ENCODE results near the gene EFCAB5. TPM values are rescaled to one million over a fixed set of nuclear protein-coding genes. Genes with fewer than 3 reads are reported as not detected.

Gene EFCAB5
- total RNA-seq, 2 experiments from 2014 or later: 0.25 to 0.53 TPM

DNA sequence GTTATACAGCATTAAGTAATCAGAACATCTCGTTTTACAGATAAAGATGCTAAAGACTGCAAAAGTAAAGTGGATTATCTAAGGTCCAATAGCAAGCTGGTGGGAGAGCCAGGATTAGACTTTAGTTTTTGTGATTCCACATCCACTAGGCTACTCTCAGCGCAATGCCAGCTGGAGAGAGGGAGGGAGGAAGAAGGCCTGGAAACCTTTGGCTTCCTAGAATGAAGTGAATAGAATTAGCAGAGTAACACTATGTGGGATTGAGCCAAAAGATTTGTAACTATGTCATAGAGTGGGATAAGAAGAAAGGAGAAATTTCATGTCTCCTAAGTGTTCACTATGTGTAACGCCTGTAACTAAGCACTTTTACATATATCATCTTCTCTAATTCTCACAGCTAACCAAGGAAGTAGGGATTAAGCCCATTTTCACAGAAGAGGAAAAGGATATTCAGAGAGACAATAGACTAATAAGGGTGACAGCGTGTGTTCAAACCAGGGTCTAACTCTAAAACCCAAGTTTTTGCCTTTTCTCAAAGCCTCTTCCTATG is 149.8 kb downstream of the EFCAB5 start:
- Histone ChIP-seq H3K27ac (ENCODE audit: low read depth in 1 of 2, low read length in 2 of 2) (no peak overlapping the region), H3K4me3 (ENCODE audit: low read length) (no peak overlapping the region), H3K27me3 (ENCODE audit: control insufficient read depth in 1 of 2, insufficient read depth in 2 of 2, low read length in 2 of 2) (peaks cover 3 to 4% of the 10 kb centered on the region in 2 experiments), H3K36me3 (ENCODE audit: insufficient read depth, low read length) (no peaks in the 10 kb centered on the region), H3K4me1 (ENCODE audit: insufficient read depth, low read length) (peaks cover 6% of the 10 kb centered on the region), H3K9me3 (ENCODE audit: control insufficient read depth in 1 of 2, insufficient read depth in 1 of 2, low read length in 2 of 2) (no peaks in the 10 kb centered on the region)
- Mint-ChIP-seq H3K4me3 (no peak overlapping the region), H3K9me3 (no peaks in the 10 kb centered on the region), H3K27me3 (peaks cover 24% of the 10 kb centered on the region), H3K4me1 (ENCODE audit: low read depth) (peaks cover 6% of the 10 kb centered on the region), H3K36me3 (ENCODE audit: low read depth) (no peaks in the 10 kb centered on the region), H3K27ac (no peak overlapping the region)
- ATAC-seq (ENCODE audit: poor library complexity) (no peak), DNase-seq (no peak)
- TF ChIP-seq, protein P1, sequence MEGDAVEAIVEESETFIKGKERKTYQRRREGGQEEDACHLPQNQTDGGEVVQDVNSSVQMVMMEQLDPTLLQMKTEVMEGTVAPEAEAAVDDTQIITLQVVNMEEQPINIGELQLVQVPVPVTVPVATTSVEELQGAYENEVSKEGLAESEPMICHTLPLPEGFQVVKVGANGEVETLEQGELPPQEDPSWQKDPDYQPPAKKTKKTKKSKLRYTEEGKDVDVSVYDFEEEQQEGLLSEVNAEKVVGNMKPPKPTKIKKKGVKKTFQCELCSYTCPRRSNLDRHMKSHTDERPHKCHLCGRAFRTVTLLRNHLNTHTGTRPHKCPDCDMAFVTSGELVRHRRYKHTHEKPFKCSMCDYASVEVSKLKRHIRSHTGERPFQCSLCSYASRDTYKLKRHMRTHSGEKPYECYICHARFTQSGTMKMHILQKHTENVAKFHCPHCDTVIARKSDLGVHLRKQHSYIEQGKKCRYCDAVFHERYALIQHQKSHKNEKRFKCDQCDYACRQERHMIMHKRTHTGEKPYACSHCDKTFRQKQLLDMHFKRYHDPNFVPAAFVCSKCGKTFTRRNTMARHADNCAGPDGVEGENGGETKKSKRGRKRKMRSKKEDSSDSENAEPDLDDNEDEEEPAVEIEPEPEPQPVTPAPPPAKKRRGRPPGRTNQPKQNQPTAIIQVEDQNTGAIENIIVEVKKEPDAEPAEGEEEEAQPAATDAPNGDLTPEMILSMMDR (IDR thresholded peaks at IDR 0.05): no peak
- ChIA-PET CTCF (no interaction called here), POLR2A (no interaction called here)
- intact Hi-C loops (cut with DNase I, micrococcal nuclease): loop anchor here in 1 of 2 experiments (5.0 to 10.0 kb wide), 3 partner anchors 159 to 509 kb away; partner anchors contain the start of gene SSH2

DNA sequence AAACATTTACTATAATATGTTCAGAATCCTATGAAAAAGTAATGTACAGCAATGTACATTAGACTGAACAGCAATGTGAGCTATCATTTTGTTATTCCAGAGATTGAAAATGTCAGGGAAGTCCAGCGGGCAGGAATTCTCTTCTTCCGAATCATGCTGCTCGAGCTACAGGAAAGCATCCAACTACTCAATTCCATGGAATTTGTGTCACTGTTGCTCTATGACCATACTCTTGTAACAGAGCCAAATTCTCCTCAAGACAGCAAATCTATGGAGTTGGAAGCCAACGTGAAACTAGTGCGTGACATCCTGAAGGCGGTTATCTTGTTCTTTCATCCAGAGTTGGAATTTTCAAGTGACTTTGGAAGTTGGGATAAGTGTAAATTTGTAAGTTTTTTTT is 150.3 kb downstream of the EFCAB5 start:
- Histone ChIP-seq H3K27me3 (ENCODE audit: control insufficient read depth in 1 of 2, insufficient read depth in 2 of 2, low read length in 2 of 2) (peaks cover 3 to 4% of the 10 kb centered on the region in 2 experiments), H3K9me3 (ENCODE audit: control insufficient read depth in 1 of 2, insufficient read depth in 1 of 2, low read length in 2 of 2) (no peaks in the 10 kb centered on the region), H3K4me1 (ENCODE audit: insufficient read depth, low read length) (peaks cover 6% of the 10 kb centered on the region), H3K4me3 (ENCODE audit: low read length) (no peak overlapping the region), H3K27ac (ENCODE audit: low read depth in 1 of 2, low read length in 2 of 2) (no peak overlapping the region), H3K36me3 (ENCODE audit: insufficient read depth, low read length) (no peaks in the 10 kb centered on the region)
- no peak for ATAC-seq (ENCODE audit: poor library complexity)
- no peak for DNase-seq
- Mint-ChIP-seq H3K27ac (no peak overlapping the region), H3K27me3 (peaks cover 24% of the 10 kb centered on the region), H3K9me3 (no peaks in the 10 kb centered on the region), H3K36me3 (ENCODE audit: low read depth) (no peaks in the 10 kb centered on the region), H3K4me3 (no peak overlapping the region), H3K4me1 (ENCODE audit: low read depth) (peaks cover 6% of the 10 kb centered on the region)
- ChIA-PET POLR2A (no interaction called here), CTCF (interaction anchor here (2.9 kb wide), 1 partner anchor 13 kb away, joined by 21 read pairs; no protein-coding TSS in a partner anchor)
- TF ChIP-seq, protein P1 (IDR thresholded peaks at IDR 0.05): no peak
- intact Hi-C loops (cut with DNase I, micrococcal nuclease): loop anchor here (2.0 to 10.0 kb wide), 5 partner anchors 65 to 509 kb away; partner anchors contain the start of gene SSH2 (in 1 of the 2)

DNA sequence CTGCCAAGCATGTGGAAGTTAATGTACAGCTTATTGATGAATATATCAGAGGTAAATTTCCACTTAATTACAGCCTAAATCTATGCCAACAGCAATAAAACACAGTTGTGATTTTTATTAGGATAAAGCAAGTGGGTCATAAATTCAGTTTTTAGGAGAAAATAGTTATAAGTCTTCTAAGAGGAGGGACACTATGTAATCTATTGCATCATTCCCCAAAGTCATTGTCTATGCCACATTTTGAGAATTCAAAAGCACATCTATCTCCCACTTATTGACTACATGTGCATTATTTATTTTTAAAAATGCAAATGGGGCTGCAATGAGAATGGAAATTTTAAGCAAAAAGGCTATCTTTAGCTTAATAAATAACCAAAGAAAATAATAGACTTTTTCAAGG is 151.5 kb downstream of the EFCAB5 start:
- H3K4me3 ChIP-seq (ENCODE audit: low read length): no peak overlapping the region
- intact Hi-C loops (cut with DNase I, micrococcal nuclease): loop anchor here (2.0 to 10.0 kb wide), 5 partner anchors 66 to 511 kb away; partner anchors contain the start of gene SSH2 (in 1 of the 2)
- peaks cover 6% of the 10 kb centered on the region for H3K4me1 ChIP-seq (ENCODE audit: insufficient read depth, low read length)
- DNase-seq: no peak
- ChIA-PET POLR2A (no interaction called here), CTCF (interaction anchor here (0.6 to 2.9 kb wide), 11 partner anchors 9 to 453 kb away, joined by 3 to 21 read pairs (median 3); partner anchors contain the start of gene SSH2)
- TF ChIP-seq, protein P1 (IDR thresholded peaks at IDR 0.05): no peak
- no peak overlapping the region for H3K27ac ChIP-seq (ENCODE audit: low read depth in 1 of 2, low read length in 2 of 2)
- no peaks in the 10 kb centered on the region for H3K36me3 Mint-ChIP-seq (ENCODE audit: low read depth)
- no peak for ATAC-seq (ENCODE audit: poor library complexity)
- H3K27ac Mint-ChIP-seq: no peak overlapping the region
- H3K36me3 ChIP-seq (ENCODE audit: insufficient read depth, low read length): no peaks in the 10 kb centered on the region
- H3K27me3 ChIP-seq (ENCODE audit: control insufficient read depth in 1 of 2, insufficient read depth in 2 of 2, low read length in 2 of 2): peaks cover 3 to 4% of the 10 kb centered on the region in 2 experiments
- H3K27me3 Mint-ChIP-seq: peaks cover 24% of the 10 kb centered on the region
- H3K4me1 Mint-ChIP-seq (ENCODE audit: low read depth): peaks cover 6% of the 10 kb centered on the region
- no peaks in the 10 kb centered on the region for H3K9me3 ChIP-seq (ENCODE audit: control insufficient read depth in 1 of 2, insufficient read depth in 1 of 2, low read length in 2 of 2)
- no peak overlapping the region for H3K4me3 Mint-ChIP-seq
- no peaks in the 10 kb centered on the region for H3K9me3 Mint-ChIP-seq
